GM13976 (cell line): Measurements from ENCODE around the gene FAM216B.
"Not testable (repeated sequence)": the region's sequence is repeated elsewhere in the genome, so short reads cannot be mapped to it uniquely, and the experiment has no call there.

Experiments used
- DNase-seq: peaks from one replicate; pipeline ENCODE4 v3.0.0; 2012; ENCODE audit warnings: low spot score
- CTCF ChIP-seq: IDR thresholded peaks from 2 replicates; pipeline ENCODE4 v1.5.1; 2012; ENCODE audit warnings: borderline replicate concordance, mild to moderate bottlenecking; ENCODE audit not compliant: insufficient read depth; ENCODE audit errors: extremely low read depth, missing control alignments, control extremely low read depth
- in situ Hi-C: fragments of 300-500 bp; cut with MboI; formaldehyde crosslinking; loops from one replicate; pipeline ENCODE4 v1.12.0; 2022; ENCODE audit warnings: low sequenced_read_pairs, mixed read lengths, inconsistent platforms; ENCODE audit not compliant: unreplicated experiment

The FAM216B gene

DNA sequence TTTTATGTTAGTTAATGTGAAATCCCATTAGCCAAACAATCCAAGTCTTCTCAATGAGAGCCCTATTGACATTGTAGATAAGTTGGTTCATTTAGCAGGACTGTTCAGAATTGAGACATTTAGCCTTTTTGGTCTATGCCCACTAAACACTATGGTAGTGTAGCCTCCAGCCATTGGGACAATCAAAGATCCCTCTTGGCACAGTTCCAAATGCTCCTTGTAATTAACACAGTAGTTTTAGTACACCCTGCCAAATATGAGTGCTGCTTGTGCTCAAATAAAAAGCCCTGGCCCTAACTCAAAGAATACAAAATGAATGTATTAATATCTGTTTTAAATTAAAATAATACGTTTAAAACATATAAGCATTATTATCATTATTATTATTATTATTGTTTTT lies 15.4 kb upstream of the FAM216B start:
- no peak for TF ChIP-seq CTCF
- in situ Hi-C loops = no loop called here
- DNase-seq = no peak

DNA sequence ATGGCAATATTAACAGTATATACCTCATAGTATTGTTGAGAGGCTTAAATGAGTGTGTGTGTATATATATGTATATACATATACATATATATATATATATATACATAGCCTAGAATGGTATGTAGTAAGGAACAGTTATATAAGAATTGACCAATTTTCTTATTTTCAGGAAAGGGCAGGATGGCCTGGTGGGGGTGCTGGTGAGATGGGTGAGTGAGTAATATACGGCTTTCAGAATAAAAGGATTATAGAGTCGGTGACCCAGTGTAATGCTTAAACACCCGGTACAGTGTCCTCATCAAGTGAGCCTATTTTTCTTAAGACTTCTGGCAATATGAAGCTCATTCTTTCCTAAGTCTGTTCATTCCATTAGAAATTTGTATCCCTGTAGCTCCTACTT lies 11.7 kb upstream of the FAM216B start:
- TF ChIP-seq CTCF = no peak
- DNase-seq = no peak
- in situ Hi-C loops = no loop called here

DNA sequence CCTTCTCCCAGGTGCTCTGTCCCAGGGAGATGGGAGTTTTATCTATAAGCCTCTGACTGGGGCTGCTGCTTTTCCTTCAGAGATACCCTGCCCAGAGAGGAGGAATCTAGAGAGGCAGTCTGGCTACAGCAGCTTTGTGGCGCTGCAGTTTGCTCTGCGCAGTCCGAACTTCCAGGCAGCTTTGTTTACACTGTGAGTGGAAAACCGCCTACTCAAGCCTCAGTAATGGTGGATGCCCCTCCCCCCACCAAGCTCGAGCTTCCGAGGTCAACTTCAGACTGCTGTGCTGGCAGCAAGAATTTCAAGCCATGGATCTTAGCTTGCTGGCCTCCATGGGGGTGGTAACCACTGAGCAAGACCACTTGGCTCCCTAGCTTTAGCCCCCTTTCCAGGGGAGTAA lies 4.8 kb upstream of the FAM216B start:
- DNase-seq, in situ Hi-C loops: not testable (repeated sequence)

GRCh38 chr13:42777467-42777866 lies 3.9 kb upstream of the FAM216B start:
- in situ Hi-C loops = no loop called here
- no peak for TF ChIP-seq CTCF
- DNase-seq = no peak

GRCh38 chr13:42780044-42780443 lies 1.3 kb upstream of the FAM216B start:
- DNase-seq = no peak
- in situ Hi-C loops = no loop called here
- no peak for TF ChIP-seq CTCF

DNA sequence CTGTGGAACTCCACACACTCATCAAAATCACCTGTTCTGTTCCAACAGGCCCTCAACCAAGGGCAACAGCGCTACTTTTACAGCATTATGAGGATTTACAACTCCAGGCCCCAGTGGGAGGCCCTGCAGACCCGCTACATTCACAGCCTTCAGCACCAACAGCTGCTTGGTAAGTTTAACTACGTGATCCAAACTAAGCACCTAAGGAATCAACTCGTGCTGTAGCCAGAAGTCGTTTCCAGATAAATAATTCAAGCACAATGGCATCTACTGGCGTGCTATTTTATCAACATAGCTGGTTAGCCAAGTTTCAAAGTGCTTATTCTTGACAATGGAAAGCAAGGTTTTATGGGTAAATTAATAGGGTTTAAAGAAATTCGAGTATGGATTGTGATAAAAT lies 5.3 kb downstream of the FAM216B start:
- in situ Hi-C loops = no loop called here
- TF ChIP-seq CTCF = no peak

GRCh38 chr13:42788601-42789000 lies 7.2 kb downstream of the FAM216B start:
- DNase-seq = no peak
- in situ Hi-C loops = no loop called here

More for the DNA sequence above, 5.3 kb downstream of the FAM216B start:
- DNase-seq = no peak

More at GRCh38 chr13:42788601-42789000, 7.2 kb downstream of the FAM216B start:
- TF ChIP-seq CTCF = no peak
